Kidney (tissue), 14 donors: ENCODE measurements around the gene U2SURP. TPM values are rescaled to one million over a fixed set of nuclear protein-coding genes. Genes with fewer than 3 reads are reported as not detected.

Experiments
- DNase-seq, 5 donors: peaks; one replicate each; pipeline ENCODE4 v3.0.0-alpha.2; 2013 to 2020
- FAIRE-seq: peaks from 2 replicates; lab custom pipeline; 2012; peaks lifted over from hg19 to GRCh38; lab: Jason Lieb, UNC
- H3K27ac ChIP-seq, 2 donors: one replicate each; pipeline ENCODE4 v1.7.0; 2013; ENCODE audit warnings: low read depth in 2 of 2, low read length in 2 of 2, inconsistent platforms in 1 of 2
- H3K27me3 ChIP-seq: one replicate; pipeline ENCODE4 v1.7.1; 2013; ENCODE audit warnings: low read length, inconsistent platforms; ENCODE audit not compliant: control insufficient read depth, insufficient read depth
- H3K36me3 ChIP-seq, 3 donors: one replicate each; pipeline versions ENCODE4 v1.7.0 to v1.7.1; 2013; ENCODE audit warnings: low read length in 3 of 3, control low read depth in 1 of 3, inconsistent platforms in 1 of 3; ENCODE audit not compliant: insufficient read depth in 3 of 3, control insufficient read depth in 2 of 3
- H3K4me1 ChIP-seq, 3 donors: one replicate each; pipeline versions ENCODE4 v1.7.0 to v1.7.1; 2013; ENCODE audit warnings: low read length in 3 of 3, inconsistent platforms in 1 of 3, low read depth in 1 of 3; ENCODE audit not compliant: control insufficient read depth in 2 of 3, insufficient read depth in 2 of 3
- H3K4me3 ChIP-seq, 3 donors: one replicate each; pipeline versions ENCODE4 v1.7.0 to v1.8.1; 2013; ENCODE audit warnings: low read length in 3 of 3, control low read depth in 1 of 3, inconsistent platforms in 1 of 3
- H3K9ac ChIP-seq, 3 donors: one replicate each; pipeline versions ENCODE4 v1.7.0 to v1.7.1; 2013; ENCODE audit warnings: low read length in 3 of 3, control low read depth in 1 of 3, inconsistent platforms in 1 of 3
- H3K9me3 ChIP-seq, 3 donors: one replicate each; pipeline versions ENCODE4 v1.7.0 to v1.7.1; 2013; ENCODE audit warnings: low read length in 3 of 3, control low read depth in 1 of 3, inconsistent platforms in 1 of 3; ENCODE audit not compliant: control insufficient read depth in 2 of 3, insufficient read depth in 1 of 3
- CTCF ChIP-seq: IDR thresholded peaks from 3 replicates; pipeline ENCODE4 v1.5.1; 2012; ENCODE audit warnings: mild to moderate bottlenecking, moderate library complexity, borderline replicate concordance; ENCODE audit not compliant: insufficient read depth; ENCODE audit errors: extremely low read depth
- intact Hi-C: fragments of 100-400 bp; cut with DNase I; formaldehyde crosslinking; loops from one replicate; pipeline ENCODE4 v1.11.1; 2022
- polyA plus RNA-seq: library from polyadenylated mRNA; stranded (reverse); fragments of 350-450 nt; fragmentation: Illumina TruSeq; extraction: RNeasy Lipid Tissue Mini Kit (QIAGEN cat#74804); gene quantifications from one replicate; pipeline ENCODE4 v1.2.3, GENCODE V29; 2014; ENCODE audit warnings: low read depth, low replicate concordance; ENCODE audit not compliant: insufficient read depth
- total RNA-seq: library from RNA; stranded (reverse); fragmentation: NEBNext Ultra II Directional; extraction: Animal tissue kit (Norgen Biotek cat#: 25700); gene quantifications from one replicate; pipeline ENCODE4 v1.2.1, GENCODE V29; 2021
- donor health status: control.
- donor health status: control.
- donor health status: control.
- donor health status: control.
- donor health status: control.
- donor health status: DM: yes; HTN: yes; CAD: no.
- donor health status: Normal renal cell carcinoma (clear cell type).

U2SURP gene
- total and polyA plus RNA-seq, 2 donors from 2014 or later, result 23.0 to 97.7 TPM

GRCh38 chr3:143078883-143079282 is 77.5 kb downstream of the U2SURP start:
- Histone ChIP-seq H3K36me3 (no peaks in the 10 kb centered on the region), H3K27ac (no peak overlapping the region), H3K27me3 (no peaks in the 10 kb centered on the region), H3K9me3 (no peaks in the 10 kb centered on the region), H3K9ac (no peak overlapping the region), H3K4me1 (no peaks in the 10 kb centered on the region), H3K4me3 (no peak overlapping the region)
- FAIRE-seq (no peak), DNase-seq (no peak)
- intact Hi-C loops, result no loop called here
- no peak for TF ChIP-seq CTCF

- H3K4me3 ChIP-seq, result no peak overlapping the region
- DNase-seq (no peak), FAIRE-seq (no peak)
- H3K27ac ChIP-seq, result no peak overlapping the region
- H3K9me3 ChIP-seq, result no peaks in the 10 kb centered on the region
- H3K4me1 ChIP-seq, result no peaks in the 10 kb centered on the region
- H3K9ac ChIP-seq, result no peak overlapping the region
- TF ChIP-seq CTCF, result no peak
- intact Hi-C loops, result no loop called here
- H3K36me3 ChIP-seq, result no peaks in the 10 kb centered on the region
- H3K27me3 ChIP-seq, result no peaks in the 10 kb centered on the region
These were observed 78.8 kb downstream of the U2SURP start for GRCh38 chr3:143080196-143080595.

GRCh38 chr3:143081365-143081764 is 80.0 kb downstream of the U2SURP start:
- Histone ChIP-seq H3K9me3 (no peaks in the 10 kb centered on the region), H3K27ac (no peak overlapping the region), H3K4me3 (no peak overlapping the region), H3K9ac (no peak overlapping the region), H3K27me3 (no peaks in the 10 kb centered on the region), H3K4me1 (no peaks in the 10 kb centered on the region), H3K36me3 (no peaks in the 10 kb centered on the region)
- intact Hi-C loops, result no loop called here
- TF ChIP-seq CTCF, result no peak
- DNase-seq (no peak), FAIRE-seq (no peak)
